Measurements from ENCODE around the gene CFAP53.
"Not testable (repeated sequence)": the region's sequence is repeated elsewhere in the genome, so short reads cannot be mapped to it uniquely, and the experiment has no call there.

The CFAP53 gene

DNA sequence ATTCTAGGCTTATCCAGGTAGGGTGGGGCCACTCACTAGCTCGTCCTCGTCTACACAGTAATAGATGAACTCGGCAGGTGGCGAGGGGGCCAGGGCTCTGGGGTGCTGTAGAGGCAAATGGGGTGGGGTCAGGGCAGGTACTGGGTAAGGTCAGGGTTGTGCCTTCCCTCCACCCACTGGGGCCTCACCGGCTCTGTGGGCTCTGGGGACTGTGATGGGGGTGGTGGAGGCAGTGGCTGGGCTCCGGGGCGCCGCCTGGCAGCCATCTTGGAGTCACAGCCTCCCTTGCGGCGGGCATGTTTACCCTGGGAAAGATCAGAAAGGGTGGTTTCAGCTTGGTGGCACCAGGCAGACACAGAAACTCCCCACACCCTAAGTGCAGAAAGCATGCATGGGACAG is 8.6 kb upstream of the CFAP53 start:
- peaks cover 43% of the 10 kb centered on the region for H3K36me3 Mint-ChIP-seq (ENCODE audit: insufficient read depth)
- H3K27me3 Mint-ChIP-seq, result no peaks in the 10 kb centered on the region
- ATAC-seq (replicated peaks; ENCODE audit: extremely low read depth, poor library complexity, severe bottlenecking), result no peak
- H3K9me3 Mint-ChIP-seq, result no peaks in the 10 kb centered on the region
- H3K4me1 Mint-ChIP-seq, result peaks cover 16% of the 10 kb centered on the region
- H3K27ac Mint-ChIP-seq (ENCODE audit: low read depth), result no peak overlapping the region
- no peak for DNase-seq (ENCODE audit: low spot score in 2 of 2)
- H3K4me3 Mint-ChIP-seq, result no peak overlapping the region

DNA sequence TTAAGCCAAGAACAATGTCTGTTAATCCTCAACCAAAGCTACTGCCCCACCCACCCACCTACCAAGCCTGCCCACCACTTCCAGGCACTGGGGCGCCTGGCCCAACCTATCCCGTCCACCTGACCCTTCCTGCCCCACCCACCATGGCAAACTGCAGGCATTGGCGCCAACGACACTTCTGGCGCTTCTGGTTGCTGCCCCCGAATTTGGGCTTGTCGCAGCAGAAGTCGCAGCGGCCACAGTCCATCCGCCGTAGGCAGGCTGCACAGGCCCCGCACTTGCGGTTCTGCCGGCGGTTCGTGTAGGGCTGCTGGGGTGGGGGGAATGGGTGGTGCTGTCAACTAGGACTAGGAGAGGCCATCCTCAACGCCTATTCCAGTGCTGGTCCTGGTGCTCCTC is 7.7 kb upstream of the CFAP53 start:
- Mint-ChIP-seq H3K36me3 (ENCODE audit: insufficient read depth) (peaks cover 46% of the 10 kb centered on the region), H3K27me3 (no peaks in the 10 kb centered on the region), H3K4me1 (peaks cover 9% of the 10 kb centered on the region), H3K9me3 (no peaks in the 10 kb centered on the region), H3K27ac (ENCODE audit: low read depth) (no peak overlapping the region), H3K4me3 (no peak overlapping the region)
- DNase-seq (ENCODE audit: low spot score in 2 of 2) (no peak), ATAC-seq (replicated peaks; ENCODE audit: extremely low read depth, poor library complexity, severe bottlenecking) (no peak)

DNA sequence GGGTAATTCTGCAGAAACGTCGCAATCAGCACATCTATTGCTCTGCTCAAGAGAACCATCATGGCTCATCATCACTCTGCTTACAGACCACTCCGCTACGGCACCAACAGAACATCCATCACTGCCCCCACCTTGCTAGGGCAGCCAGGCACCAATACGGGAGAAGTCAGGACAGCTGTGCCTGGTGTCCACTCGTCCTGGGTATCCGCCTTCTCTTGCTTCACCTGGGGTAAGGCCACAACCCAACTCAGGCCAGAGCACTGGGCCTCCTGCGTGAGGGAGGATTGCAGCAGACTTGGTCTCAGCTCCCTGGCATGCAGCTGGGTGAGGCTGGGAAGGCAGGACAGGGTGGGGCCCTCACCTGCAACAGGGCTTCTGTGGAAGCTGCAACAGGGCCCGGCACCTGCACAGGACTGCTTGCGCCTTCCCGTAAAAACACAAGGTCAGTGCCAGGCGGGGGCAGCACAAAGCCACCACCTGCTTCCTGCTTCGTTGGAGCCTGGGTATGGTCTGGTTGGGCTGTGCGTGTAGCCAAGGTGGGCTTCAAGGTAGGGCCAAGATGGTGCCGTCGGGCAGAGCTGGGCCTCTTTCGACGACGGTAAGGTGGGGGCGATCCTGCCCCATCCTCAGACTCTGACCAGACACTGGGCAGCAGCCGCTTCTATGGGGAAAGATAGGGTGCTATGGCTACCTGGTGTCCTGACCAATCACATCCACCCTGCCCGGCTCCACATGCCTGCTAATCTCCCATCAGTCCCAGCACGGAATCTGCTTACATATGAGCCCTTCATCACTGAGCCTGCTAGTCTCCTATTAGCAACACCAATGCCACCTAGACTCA is 7.1 kb upstream of the CFAP53 start:
- Mint-ChIP-seq H3K27me3 (no peaks in the 10 kb centered on the region), H3K36me3 (ENCODE audit: insufficient read depth) (peaks cover 44% of the 10 kb centered on the region), H3K9me3 (no peaks in the 10 kb centered on the region), H3K4me1 (peaks cover 5% of the 10 kb centered on the region), H3K4me3 (no peak overlapping the region), H3K27ac (ENCODE audit: low read depth) (no peak overlapping the region)
- ATAC-seq (replicated peaks; ENCODE audit: extremely low read depth, poor library complexity, severe bottlenecking) (no peak), DNase-seq (ENCODE audit: low spot score in 2 of 2) (no peak)

DNA sequence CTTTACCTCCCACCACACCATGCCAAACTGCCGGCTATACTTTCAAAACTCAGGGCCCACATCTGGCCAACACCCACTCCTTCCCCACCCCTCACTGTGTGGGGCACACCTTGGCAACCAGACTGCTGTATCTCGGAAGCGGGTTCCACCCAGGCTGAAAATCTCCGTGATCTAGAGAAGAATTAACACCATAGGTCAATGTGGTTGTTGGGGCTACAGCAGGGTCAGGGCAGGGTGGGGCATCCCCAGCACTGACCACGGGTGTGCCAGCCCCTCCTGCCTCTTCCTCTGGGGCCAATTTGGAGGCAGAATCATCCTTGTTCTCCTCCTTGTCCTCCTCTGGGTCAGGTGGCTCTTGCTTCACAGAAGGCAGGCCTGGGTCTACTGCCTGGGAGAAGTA is 6.3 kb upstream of the CFAP53 start:
- ATAC-seq (replicated peaks; ENCODE audit: extremely low read depth, poor library complexity, severe bottlenecking) (no peak), DNase-seq (ENCODE audit: low spot score in 2 of 2) (no peak)
- Mint-ChIP-seq H3K9me3 (no peaks in the 10 kb centered on the region), H3K36me3 (ENCODE audit: insufficient read depth) (peaks cover 41% of the 10 kb centered on the region), H3K27ac (ENCODE audit: low read depth) (no peak overlapping the region), H3K4me3 (no peak overlapping the region), H3K4me1 (peaks cover 5% of the 10 kb centered on the region), H3K27me3 (no peaks in the 10 kb centered on the region)

DNA sequence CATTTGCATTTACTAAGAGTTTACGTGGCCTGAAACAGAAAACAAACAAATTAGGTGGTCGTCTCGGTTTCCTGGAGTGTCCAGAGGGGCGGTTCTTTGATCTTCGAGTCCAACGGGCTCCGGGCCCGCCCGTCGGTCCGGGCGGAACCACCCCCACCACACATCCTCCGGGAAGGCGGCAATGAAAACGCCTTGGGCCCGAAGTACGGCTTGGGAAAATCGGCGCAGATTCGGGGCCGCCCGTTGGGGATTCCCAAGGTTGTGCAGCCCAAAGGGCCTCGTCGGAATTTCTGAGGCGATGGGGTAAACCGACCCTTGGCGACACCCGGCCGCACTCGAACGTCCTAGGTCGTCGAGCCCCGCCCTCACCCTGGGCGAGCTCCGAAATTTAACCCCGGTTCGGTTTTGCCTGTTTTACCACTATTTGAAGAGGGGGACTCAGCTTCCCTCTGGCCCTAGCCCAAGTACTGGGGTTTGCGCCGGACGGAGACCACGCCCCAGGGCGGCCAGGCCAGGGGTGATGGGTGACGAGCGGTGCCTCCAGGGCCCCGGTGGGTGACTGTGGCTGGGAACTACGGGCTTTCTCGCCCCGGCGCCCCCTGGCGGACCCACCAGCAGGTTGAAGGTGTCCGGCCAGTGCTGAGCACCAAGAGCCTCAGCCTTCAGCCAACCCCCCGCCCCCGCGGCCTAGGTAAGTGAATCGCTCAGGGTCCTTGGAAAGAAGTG is 1.9 kb upstream of the CFAP53 start:
- Mint-ChIP-seq H3K4me3 (peak overlapping the region; percentile 78), H3K27me3 (no peaks in the 10 kb centered on the region), H3K9me3 (no peaks in the 10 kb centered on the region), H3K4me1 (peaks cover 15% of the 10 kb centered on the region), H3K36me3 (ENCODE audit: insufficient read depth) (peaks cover 22% of the 10 kb centered on the region), H3K27ac (ENCODE audit: low read depth) (peak overlapping the region; percentile 8)
- ATAC-seq (replicated peaks; ENCODE audit: extremely low read depth, poor library complexity, severe bottlenecking) (peak; percentile 57), DNase-seq (ENCODE audit: low spot score in 2 of 2) (peak; percentile 55 to 59)

DNA sequence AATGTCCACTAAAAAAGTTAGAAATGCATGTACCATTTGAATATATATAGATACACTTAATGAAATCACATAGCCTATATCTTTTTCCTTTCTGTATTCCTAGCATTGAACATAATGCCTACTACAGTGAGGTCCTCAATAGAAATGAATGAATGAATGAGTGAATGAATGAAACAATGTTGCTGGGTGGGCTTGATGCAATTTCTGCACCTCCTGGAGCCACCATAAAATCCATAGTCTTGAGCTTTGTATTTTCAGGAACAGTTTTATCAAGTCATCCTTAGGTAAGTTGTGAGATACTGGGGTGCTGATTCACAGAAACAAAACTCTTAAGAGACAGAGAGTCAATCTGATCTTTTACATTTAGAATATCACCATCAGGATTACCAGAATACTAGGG is 3.3 kb downstream of the CFAP53 start:
- Mint-ChIP-seq H3K4me3 (no peak overlapping the region), H3K4me1 (peaks cover 15% of the 10 kb centered on the region), H3K27ac (ENCODE audit: low read depth) (no peak overlapping the region), H3K36me3 (ENCODE audit: insufficient read depth) (peaks cover 4% of the 10 kb centered on the region), H3K9me3 (no peaks in the 10 kb centered on the region), H3K27me3 (no peaks in the 10 kb centered on the region)
- DNase-seq (ENCODE audit: low spot score in 2 of 2), result no peak
- ATAC-seq (replicated peaks; ENCODE audit: extremely low read depth, poor library complexity, severe bottlenecking), result no peak

DNA sequence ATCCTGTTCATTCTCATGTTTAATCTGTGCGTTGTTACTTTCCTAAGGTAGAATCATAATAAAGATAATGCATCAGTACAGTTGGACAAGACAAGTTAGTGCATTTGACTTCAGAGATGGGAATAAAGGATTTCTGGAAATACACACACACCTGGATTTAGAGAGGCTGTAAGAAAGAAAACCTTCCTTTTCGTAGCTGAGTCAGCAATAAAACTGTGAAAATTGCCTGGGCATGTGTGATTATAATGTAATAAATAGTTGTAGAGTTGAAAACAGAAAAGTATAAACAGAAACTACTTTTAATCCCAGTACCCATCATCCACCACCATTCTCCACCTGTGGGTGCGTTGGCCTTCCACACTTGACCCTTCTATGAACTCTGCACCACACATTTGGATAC is 15.4 kb downstream of the CFAP53 start:
- no peaks in the 10 kb centered on the region for H3K27me3 Mint-ChIP-seq
- H3K36me3 Mint-ChIP-seq (ENCODE audit: insufficient read depth), result peaks cover 1% of the 10 kb centered on the region

DNA sequence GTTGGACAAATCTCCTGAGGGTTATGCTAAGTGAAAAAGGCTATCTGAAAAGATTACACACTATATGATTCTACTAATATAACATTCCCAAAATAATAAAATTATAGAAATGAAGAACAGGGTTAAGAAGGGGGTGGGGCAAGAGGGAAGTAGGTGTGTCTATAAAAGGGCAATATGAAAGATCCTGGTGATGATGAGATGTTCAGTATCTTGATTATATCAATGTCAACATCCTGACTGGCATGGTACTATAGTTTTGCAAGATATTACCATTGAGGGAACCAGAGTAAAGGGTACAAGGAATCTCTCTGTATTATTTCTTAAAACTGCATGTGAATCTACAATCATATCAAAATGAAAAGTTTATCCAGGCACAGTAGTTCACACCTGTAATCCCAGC is 16.7 kb downstream of the CFAP53 start:
- ATAC-seq (replicated peaks; ENCODE audit: extremely low read depth, poor library complexity, severe bottlenecking) (no peak), DNase-seq (ENCODE audit: low spot score in 2 of 2) (no peak)
- H3K9me3 Mint-ChIP-seq, result no peaks in the 10 kb centered on the region
- H3K27me3 Mint-ChIP-seq, result no peaks in the 10 kb centered on the region
- peaks cover 1% of the 10 kb centered on the region for H3K36me3 Mint-ChIP-seq (ENCODE audit: insufficient read depth)
- no peak overlapping the region for H3K4me3 Mint-ChIP-seq
- no peaks in the 10 kb centered on the region for H3K4me1 Mint-ChIP-seq
- no peak overlapping the region for H3K27ac Mint-ChIP-seq (ENCODE audit: low read depth)

More for the DNA sequence above, 15.4 kb downstream of the CFAP53 start:
- ATAC-seq (replicated peaks; ENCODE audit: extremely low read depth, poor library complexity, severe bottlenecking) (no peak), DNase-seq (ENCODE audit: low spot score in 2 of 2) (no peak)
- H3K4me3 Mint-ChIP-seq, result no peak overlapping the region
- no peak overlapping the region for H3K27ac Mint-ChIP-seq (ENCODE audit: low read depth)
- no peaks in the 10 kb centered on the region for H3K9me3 Mint-ChIP-seq
- H3K4me1 Mint-ChIP-seq, result no peaks in the 10 kb centered on the region

DNA sequence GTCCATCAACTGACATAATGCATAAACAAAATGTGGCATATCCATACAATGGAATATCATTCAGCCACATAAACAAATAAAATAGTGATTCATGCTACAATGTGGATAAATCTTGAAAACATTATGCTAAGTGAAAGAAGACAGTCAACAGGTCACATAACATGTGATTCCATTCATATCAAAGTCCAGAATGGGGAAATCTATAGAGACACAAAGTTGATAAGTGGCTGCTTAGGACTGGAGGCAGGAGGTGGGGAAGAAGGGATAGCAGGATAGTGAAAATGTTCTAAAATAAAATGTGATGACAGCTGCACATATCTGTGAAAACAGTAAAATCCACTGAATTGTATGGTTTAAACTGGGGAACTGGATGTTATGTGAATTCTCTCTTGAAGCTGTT is 18.7 kb downstream of the CFAP53 start:
- peaks cover 1% of the 10 kb centered on the region for H3K36me3 Mint-ChIP-seq (ENCODE audit: insufficient read depth)
- H3K4me1 Mint-ChIP-seq, result no peaks in the 10 kb centered on the region
- no peak overlapping the region for H3K4me3 Mint-ChIP-seq
- DNase-seq (ENCODE audit: low spot score in 2 of 2), result no peak
- H3K27ac Mint-ChIP-seq (ENCODE audit: low read depth), result no peak overlapping the region
- no peak for ATAC-seq (replicated peaks; ENCODE audit: extremely low read depth, poor library complexity, severe bottlenecking)
- H3K27me3 Mint-ChIP-seq, result no peaks in the 10 kb centered on the region
- H3K9me3 Mint-ChIP-seq, result no peaks in the 10 kb centered on the region

DNA sequence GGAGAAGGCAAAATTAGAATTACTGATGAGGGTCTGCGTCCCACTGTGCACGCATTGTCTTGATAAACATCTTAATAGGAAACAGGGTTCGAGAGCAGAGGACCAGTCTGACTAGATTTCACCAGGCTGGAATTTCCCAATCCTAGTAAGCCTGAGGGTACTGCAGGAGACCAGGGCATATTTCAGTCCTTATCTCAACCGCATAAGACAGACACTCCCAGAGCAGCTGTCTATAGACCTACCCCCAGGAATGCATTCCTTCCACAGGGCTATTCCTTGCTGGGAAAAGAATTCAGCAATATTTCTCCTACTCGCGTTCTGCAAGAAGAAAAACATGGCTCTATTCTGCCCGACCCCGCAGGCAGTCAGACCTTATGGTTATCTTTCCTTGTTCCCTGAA is 24.5 kb downstream of the CFAP53 start:
- H3K27ac Mint-ChIP-seq (ENCODE audit: low read depth); H3K4me1 Mint-ChIP-seq; ATAC-seq (replicated peaks; ENCODE audit: extremely low read depth, poor library complexity, severe bottlenecking); H3K36me3 Mint-ChIP-seq (ENCODE audit: insufficient read depth); H3K9me3 Mint-ChIP-seq; DNase-seq (ENCODE audit: low spot score in 2 of 2); H3K4me3 Mint-ChIP-seq: not testable (repeated sequence)
- peaks cover 34% of the 10 kb centered on the region for H3K27me3 Mint-ChIP-seq

DNA sequence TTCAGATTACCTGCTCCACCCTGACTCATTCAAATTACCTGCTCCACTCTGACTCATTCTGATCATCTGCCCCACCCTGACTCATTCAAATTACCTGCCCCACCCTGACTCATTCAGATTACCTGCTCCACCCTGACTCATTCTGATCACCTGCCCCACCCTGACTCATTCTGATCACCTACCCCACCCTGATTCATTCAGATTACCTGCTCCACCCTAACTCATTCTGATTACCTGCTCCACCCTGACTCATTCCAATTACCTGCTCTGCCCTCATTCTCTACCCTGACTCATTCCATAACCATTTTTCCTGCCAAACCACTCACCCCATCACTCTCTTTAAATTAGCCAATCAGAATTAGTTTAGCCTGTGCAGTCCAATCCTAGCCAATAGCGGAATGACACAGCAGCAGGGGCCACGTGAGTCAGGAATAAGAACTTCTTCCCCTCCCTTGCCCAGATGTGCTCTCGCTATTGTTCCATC is 26.2 kb downstream of the CFAP53 start:
- H3K9me3 Mint-ChIP-seq, result peaks cover 9% of the 10 kb centered on the region
- H3K36me3 Mint-ChIP-seq (ENCODE audit: insufficient read depth), result no peaks in the 10 kb centered on the region
- H3K27ac Mint-ChIP-seq (ENCODE audit: low read depth), result no peak overlapping the region
- H3K27me3 Mint-ChIP-seq, result peaks cover 46% of the 10 kb centered on the region
- no peaks in the 10 kb centered on the region for H3K4me1 Mint-ChIP-seq
- ATAC-seq (replicated peaks; ENCODE audit: extremely low read depth, poor library complexity, severe bottlenecking) (no peak), DNase-seq (ENCODE audit: low spot score in 2 of 2) (no peak)
- H3K4me3 Mint-ChIP-seq, result no peak overlapping the region

DNA sequence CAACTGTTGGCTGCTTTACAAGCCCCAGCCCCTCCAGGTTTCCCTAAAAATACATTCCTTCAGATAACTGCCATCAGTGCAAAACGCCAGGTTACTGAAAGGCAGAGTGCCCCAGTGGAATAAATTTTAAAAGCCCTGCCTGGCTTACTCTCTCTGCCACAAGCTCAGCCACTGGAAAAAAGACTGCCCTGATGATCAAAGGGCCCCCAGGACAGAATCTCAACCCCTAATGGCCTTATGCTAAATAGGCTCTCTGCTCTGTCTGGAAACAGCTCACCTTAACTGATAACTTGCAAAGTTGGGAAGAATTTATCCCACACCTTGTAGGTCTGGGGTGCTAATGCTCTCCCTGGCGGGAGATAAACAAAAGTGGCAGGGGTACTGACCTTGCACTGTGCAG is 33.9 kb downstream of the CFAP53 start:
- Mint-ChIP-seq H3K4me3 (no peak overlapping the region), H3K27me3 (peaks cover 53% of the 10 kb centered on the region), H3K36me3 (ENCODE audit: insufficient read depth) (no peaks in the 10 kb centered on the region), H3K9me3 (no peaks in the 10 kb centered on the region), H3K27ac (ENCODE audit: low read depth) (no peak overlapping the region), H3K4me1 (no peaks in the 10 kb centered on the region)
- ATAC-seq (replicated peaks; ENCODE audit: extremely low read depth, poor library complexity, severe bottlenecking), result no peak
- DNase-seq (ENCODE audit: low spot score in 2 of 2), result no peak

DNA sequence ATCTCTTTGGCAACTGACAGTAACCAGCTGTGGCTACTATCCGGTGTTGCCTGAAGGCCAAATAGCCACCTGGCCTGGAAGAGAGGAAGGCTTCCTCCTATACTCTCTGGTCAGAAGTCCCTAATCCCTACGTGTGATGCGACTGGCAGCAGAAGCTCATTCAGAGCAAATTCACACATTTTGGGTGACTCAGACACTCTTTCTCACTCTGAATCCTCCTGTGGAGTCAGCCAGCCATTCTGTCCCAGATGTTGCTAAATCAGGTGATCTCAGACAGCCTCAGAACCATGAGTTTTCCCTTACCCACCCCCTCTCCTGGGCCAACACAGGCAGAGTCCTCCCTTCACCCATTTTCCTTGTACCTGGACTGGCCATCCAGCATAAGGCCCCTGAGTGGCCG is 34.7 kb downstream of the CFAP53 start:
- Mint-ChIP-seq H3K27ac (ENCODE audit: low read depth) (no peak overlapping the region), H3K27me3 (peaks cover 48% of the 10 kb centered on the region), H3K4me1 (no peaks in the 10 kb centered on the region), H3K9me3 (no peaks in the 10 kb centered on the region), H3K36me3 (ENCODE audit: insufficient read depth) (no peaks in the 10 kb centered on the region), H3K4me3 (no peak overlapping the region)
- ATAC-seq (replicated peaks; ENCODE audit: extremely low read depth, poor library complexity, severe bottlenecking), result no peak
- no peak for DNase-seq (ENCODE audit: low spot score in 2 of 2)

Measured in central memory CD8-positive, alpha-beta T cell (primary cell).